HepG2 (cell line): ENCODE results near the gene ARPC5. TPM values are rescaled to one million over a fixed set of nuclear protein-coding genes. Genes with fewer than 3 reads are reported as not detected.
A peak's percentile ranks its signal among the peaks of the same experiment; 100 is the strongest.

ENCODE experiments used
- ADNP ChIP-seq: sonication (generic); formaldehyde crosslinking; IDR thresholded peaks from 2 replicates; pipeline ENCODE4 v1.4.0; 2020; ENCODE audit warnings: missing genetic modification reagents
- AKAP8 ChIP-seq: sonication (generic); formaldehyde crosslinking; IDR thresholded peaks from 2 replicates; pipeline ENCODE4 v1.5.1; 2020; ENCODE audit warnings: mild to moderate bottlenecking, missing genetic modification reagents
- CBFB ChIP-seq: sonication (generic); formaldehyde crosslinking; IDR thresholded peaks from 2 replicates; pipeline ENCODE4 v1.4.0; 2020; ENCODE audit warnings: missing genetic modification reagents
- KLF15 ChIP-seq: sonication (generic); formaldehyde crosslinking; IDR thresholded peaks from 2 replicates; pipeline ENCODE4 v1.8.1; 2023; ENCODE audit warnings: borderline replicate concordance, mild to moderate bottlenecking, inconsistent platforms, missing genetic modification reagents, mixed read lengths
- MED13 ChIP-seq: sonication (generic); formaldehyde crosslinking; IDR thresholded peaks from 2 replicates; pipeline ENCODE4 v1.5.0; 2020; ENCODE audit warnings: missing genetic modification reagents
- NR2F6 ChIP-seq, 2 experiments: IDR thresholded peaks; 2 replicates each; pipeline ENCODE4 v1.6.1; 2016; ENCODE audit warnings: antibody characterized with exemption in 1 of 2, mild to moderate bottlenecking in 1 of 2
- SPEN ChIP-seq: sonication (generic); formaldehyde crosslinking; IDR thresholded peaks from 2 replicates; pipeline ENCODE4 v1.5.1; 2020; ENCODE audit warnings: low read depth, mild to moderate bottlenecking, missing genetic modification reagents
- ZNF264 ChIP-seq: sonication (generic); formaldehyde crosslinking; IDR thresholded peaks from 2 replicates; pipeline ENCODE4 v1.4.0; 2020; ENCODE audit warnings: missing genetic modification reagents
- ZNF3 ChIP-seq: IDR thresholded peaks from 2 replicates; pipeline ENCODE4 v1.7.0; 2017; ENCODE audit warnings: inconsistent platforms
- ZNF629 ChIP-seq: sonication (generic); formaldehyde crosslinking; conservative IDR thresholded peaks from 2 replicates; pipeline ENCODE4 v1.5.0; 2020; ENCODE audit warnings: missing genetic modification reagents
- polyA plus RNA-seq, 8 experiments: library from polyadenylated mRNA; depleted of rRNA in 3 of 8; stranded (reverse) in 7 of 8; unstranded in 1 of 8; fragments of >200 nt; fragmentation: Illumina TruSeq in 4 of 8; extraction: Trizol in 4 of 8; gene quantifications; 2 replicates each; pipeline versions ENCODE4 v1.2.1 to v1.2.3, GENCODE V29; 2011 to 2016; ENCODE audit warnings: low read depth in 4 of 8, missing spikeins in 1 of 8, mixed read lengths in 1 of 8; ENCODE audit not compliant: insufficient read depth in 1 of 8
- total RNA-seq, 5 experiments: library from RNA; depleted of rRNA; stranded (reverse); fragments of >200 nt; fragmentation: Illumina TruSeq; extraction: Trizol; gene quantifications; 2 replicates each; pipeline ENCODE4 v1.2.3, GENCODE V29; 2016; ENCODE audit warnings: low read depth in 1 of 5
- TF ChIP-seq, protein P1 (sequence below): IDR thresholded peaks from 2 replicates; pipeline ENCODE4 v1.6.1; 2016; ENCODE audit warnings: low read depth, missing genetic modification reagents, missing compliant biosample characterization
- TF ChIP-seq, protein P2 (sequence below): sonication (generic); formaldehyde crosslinking; IDR thresholded peaks from 2 replicates; pipeline ENCODE4 v1.5.0; 2020; ENCODE audit warnings: missing genetic modification reagents
- TF ChIP-seq, protein P3 (sequence below): sonication (generic); IDR thresholded peaks from 2 replicates; pipeline ENCODE4 v1.6.1; 2016; ENCODE audit warnings: low read depth, borderline replicate concordance
- TF ChIP-seq, protein P4 (sequence below): sonication (generic); formaldehyde crosslinking; IDR thresholded peaks from 2 replicates; pipeline ENCODE4 v1.4.0; 2020; ENCODE audit warnings: mild to moderate bottlenecking, missing genetic modification reagents
- TF ChIP-seq, protein P5 (sequence below), 2 experiments: sonication (generic) in 1 of 2; formaldehyde crosslinking in 1 of 2; IDR thresholded peaks; 2 replicates each; pipeline versions ENCODE4 v1.4.0 to v1.6.1; 2018 to 2020; ENCODE audit warnings: missing genetic modification reagents in 2 of 2, borderline replicate concordance in 1 of 2, low read depth in 1 of 2, mild to moderate bottlenecking in 1 of 2, missing biosample characterization in 1 of 2

Gene ARPC5
- total and polyA plus RNA-seq, 2 of the 13 experiments (the other 11 are each of a cell fraction or from before 2014, with no cell fraction given), result 48.4 to 106 TPM

DNA sequence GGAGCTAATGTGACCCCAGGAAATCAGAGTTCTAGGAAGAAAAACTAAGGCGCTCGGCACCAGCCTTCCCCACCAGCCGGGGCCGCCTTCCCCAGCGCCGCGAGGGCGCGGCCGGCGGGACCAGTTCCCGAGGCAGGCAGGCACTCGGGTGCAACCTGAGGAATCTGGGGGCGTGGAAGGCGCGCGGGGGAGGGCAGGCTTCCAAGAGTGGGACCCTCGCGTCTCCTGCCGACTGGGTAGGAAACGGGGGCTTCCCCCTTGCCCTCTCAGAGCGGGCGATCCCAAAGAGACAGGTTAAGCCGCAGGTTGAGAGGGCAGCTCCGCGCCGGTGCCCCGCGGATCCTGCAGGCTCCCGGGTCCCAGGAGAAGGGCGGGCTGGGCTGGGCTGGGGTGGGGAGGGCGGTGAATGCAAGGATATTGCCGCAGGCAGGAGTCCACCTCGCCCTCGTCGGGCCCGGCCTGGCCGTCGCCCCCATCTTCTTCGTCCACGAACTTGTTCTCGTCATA, 431 bp downstream of the ARPC5 start (continued):
- TF ChIP-seq, protein P1, sequence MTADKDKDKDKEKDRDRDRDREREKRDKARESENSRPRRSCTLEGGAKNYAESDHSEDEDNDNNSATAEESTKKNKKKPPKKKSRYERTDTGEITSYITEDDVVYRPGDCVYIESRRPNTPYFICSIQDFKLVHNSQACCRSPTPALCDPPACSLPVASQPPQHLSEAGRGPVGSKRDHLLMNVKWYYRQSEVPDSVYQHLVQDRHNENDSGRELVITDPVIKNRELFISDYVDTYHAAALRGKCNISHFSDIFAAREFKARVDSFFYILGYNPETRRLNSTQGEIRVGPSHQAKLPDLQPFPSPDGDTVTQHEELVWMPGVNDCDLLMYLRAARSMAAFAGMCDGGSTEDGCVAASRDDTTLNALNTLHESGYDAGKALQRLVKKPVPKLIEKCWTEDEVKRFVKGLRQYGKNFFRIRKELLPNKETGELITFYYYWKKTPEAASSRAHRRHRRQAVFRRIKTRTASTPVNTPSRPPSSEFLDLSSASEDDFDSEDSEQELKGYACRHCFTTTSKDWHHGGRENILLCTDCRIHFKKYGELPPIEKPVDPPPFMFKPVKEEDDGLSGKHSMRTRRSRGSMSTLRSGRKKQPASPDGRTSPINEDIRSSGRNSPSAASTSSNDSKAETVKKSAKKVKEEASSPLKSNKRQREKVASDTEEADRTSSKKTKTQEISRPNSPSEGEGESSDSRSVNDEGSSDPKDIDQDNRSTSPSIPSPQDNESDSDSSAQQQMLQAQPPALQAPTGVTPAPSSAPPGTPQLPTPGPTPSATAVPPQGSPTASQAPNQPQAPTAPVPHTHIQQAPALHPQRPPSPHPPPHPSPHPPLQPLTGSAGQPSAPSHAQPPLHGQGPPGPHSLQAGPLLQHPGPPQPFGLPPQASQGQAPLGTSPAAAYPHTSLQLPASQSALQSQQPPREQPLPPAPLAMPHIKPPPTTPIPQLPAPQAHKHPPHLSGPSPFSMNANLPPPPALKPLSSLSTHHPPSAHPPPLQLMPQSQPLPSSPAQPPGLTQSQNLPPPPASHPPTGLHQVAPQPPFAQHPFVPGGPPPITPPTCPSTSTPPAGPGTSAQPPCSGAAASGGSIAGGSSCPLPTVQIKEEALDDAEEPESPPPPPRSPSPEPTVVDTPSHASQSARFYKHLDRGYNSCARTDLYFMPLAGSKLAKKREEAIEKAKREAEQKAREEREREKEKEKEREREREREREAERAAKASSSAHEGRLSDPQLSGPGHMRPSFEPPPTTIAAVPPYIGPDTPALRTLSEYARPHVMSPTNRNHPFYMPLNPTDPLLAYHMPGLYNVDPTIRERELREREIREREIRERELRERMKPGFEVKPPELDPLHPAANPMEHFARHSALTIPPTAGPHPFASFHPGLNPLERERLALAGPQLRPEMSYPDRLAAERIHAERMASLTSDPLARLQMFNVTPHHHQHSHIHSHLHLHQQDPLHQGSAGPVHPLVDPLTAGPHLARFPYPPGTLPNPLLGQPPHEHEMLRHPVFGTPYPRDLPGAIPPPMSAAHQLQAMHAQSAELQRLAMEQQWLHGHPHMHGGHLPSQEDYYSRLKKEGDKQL (CRISPR knock-in tag), result no peak
- no peak for TF ChIP-seq KLF15 (CRISPR knock-in tag)
- no peak for TF ChIP-seq ADNP (CRISPR knock-in tag)
- no peak for TF ChIP-seq MED13 (CRISPR knock-in tag)
- TF ChIP-seq, protein P2, sequence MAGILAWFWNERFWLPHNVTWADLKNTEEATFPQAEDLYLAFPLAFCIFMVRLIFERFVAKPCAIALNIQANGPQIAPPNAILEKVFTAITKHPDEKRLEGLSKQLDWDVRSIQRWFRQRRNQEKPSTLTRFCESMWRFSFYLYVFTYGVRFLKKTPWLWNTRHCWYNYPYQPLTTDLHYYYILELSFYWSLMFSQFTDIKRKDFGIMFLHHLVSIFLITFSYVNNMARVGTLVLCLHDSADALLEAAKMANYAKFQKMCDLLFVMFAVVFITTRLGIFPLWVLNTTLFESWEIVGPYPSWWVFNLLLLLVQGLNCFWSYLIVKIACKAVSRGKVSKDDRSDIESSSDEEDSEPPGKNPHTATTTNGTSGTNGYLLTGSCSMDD, result 0 out of 2 replicates have a peak, but pooled peaks have one; percentile 17
- TF ChIP-seq, protein P3, sequence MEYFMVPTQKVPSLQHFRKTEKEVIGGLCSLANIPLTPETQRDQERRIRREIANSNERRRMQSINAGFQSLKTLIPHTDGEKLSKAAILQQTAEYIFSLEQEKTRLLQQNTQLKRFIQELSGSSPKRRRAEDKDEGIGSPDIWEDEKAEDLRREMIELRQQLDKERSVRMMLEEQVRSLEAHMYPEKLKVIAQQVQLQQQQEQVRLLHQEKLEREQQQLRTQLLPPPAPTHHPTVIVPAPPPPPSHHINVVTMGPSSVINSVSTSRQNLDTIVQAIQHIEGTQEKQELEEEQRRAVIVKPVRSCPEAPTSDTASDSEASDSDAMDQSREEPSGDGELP, result no peak
- TF ChIP-seq NR2F6 (IDR thresholded peaks at IDR 0.05), result no peak
- TF ChIP-seq NR2F6 (CRISPR knock-in tag; IDR thresholded peaks at IDR 0.05), result no peak
- TF ChIP-seq ZNF3, result 0 out of 2 replicates have a peak, but pooled peaks have one; percentile 1
- peak; percentile 74; the same call in 1 of the 2 replicates for TF ChIP-seq ZNF264 (CRISPR knock-in tag)
- no peak for TF ChIP-seq SPEN (CRISPR knock-in tag)
- 0 out of 2 replicates have a peak, but pooled peaks have one; percentile 1 for TF ChIP-seq CBFB (CRISPR knock-in tag)
- 0 out of 2 replicates have a peak, but pooled peaks have one; percentile 10 for TF ChIP-seq ZNF629
- no peak for TF ChIP-seq AKAP8
- TF ChIP-seq, protein P4, sequence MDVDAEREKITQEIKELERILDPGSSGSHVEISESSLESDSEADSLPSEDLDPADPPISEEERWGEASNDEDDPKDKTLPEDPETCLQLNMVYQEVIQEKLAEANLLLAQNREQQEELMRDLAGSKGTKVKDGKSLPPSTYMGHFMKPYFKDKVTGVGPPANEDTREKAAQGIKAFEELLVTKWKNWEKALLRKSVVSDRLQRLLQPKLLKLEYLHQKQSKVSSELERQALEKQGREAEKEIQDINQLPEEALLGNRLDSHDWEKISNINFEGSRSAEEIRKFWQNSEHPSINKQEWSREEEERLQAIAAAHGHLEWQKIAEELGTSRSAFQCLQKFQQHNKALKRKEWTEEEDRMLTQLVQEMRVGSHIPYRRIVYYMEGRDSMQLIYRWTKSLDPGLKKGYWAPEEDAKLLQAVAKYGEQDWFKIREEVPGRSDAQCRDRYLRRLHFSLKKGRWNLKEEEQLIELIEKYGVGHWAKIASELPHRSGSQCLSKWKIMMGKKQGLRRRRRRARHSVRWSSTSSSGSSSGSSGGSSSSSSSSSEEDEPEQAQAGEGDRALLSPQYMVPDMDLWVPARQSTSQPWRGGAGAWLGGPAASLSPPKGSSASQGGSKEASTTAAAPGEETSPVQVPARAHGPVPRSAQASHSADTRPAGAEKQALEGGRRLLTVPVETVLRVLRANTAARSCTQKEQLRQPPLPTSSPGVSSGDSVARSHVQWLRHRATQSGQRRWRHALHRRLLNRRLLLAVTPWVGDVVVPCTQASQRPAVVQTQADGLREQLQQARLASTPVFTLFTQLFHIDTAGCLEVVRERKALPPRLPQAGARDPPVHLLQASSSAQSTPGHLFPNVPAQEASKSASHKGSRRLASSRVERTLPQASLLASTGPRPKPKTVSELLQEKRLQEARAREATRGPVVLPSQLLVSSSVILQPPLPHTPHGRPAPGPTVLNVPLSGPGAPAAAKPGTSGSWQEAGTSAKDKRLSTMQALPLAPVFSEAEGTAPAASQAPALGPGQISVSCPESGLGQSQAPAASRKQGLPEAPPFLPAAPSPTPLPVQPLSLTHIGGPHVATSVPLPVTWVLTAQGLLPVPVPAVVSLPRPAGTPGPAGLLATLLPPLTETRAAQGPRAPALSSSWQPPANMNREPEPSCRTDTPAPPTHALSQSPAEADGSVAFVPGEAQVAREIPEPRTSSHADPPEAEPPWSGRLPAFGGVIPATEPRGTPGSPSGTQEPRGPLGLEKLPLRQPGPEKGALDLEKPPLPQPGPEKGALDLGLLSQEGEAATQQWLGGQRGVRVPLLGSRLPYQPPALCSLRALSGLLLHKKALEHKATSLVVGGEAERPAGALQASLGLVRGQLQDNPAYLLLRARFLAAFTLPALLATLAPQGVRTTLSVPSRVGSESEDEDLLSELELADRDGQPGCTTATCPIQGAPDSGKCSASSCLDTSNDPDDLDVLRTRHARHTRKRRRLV, result 0 out of 2 replicates have a peak, but pooled peaks have one; percentile 2
- TF ChIP-seq, protein P5, sequence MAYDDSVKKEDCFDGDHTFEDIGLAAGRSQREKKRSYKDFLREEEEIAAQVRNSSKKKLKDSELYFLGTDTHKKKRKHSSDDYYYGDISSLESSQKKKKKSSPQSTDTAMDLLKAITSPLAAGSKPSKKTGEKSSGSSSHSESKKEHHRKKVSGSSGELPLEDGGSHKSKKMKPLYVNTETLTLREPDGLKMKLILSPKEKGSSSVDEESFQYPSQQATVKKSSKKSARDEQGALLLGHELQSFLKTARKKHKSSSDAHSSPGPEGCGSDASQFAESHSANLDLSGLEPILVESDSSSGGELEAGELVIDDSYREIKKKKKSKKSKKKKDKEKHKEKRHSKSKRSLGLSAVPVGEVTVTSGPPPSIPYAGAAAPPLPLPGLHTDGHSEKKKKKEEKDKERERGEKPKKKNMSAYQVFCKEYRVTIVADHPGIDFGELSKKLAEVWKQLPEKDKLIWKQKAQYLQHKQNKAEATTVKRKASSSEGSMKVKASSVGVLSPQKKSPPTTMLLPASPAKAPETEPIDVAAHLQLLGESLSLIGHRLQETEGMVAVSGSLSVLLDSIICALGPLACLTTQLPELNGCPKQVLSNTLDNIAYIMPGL (CRISPR knock-in tag; IDR thresholded peaks at IDR 0.05; ENCODE audit: borderline replicate concordance in 1 of 2, low read depth in 1 of 2), result no peak
